HUES6 (cell line): ENCODE results near the gene NPTN.
"Not testable (repeated sequence)": the region's sequence is repeated elsewhere in the genome, so short reads cannot be mapped to it uniquely, and the experiment has no call there.

Experiments
- H3K27ac ChIP-seq: 2 replicates; pipeline ENCODE4 v1.7.0; 2013; ENCODE audit warnings: low read depth, mild to moderate bottlenecking, low read length, inconsistent platforms
- H3K27me3 ChIP-seq: 2 replicates; pipeline ENCODE4 v1.6.1; 2013; ENCODE audit warnings: low read length; ENCODE audit not compliant: control insufficient read depth, insufficient read depth
- H3K36me3 ChIP-seq: 2 replicates; pipeline ENCODE4 v1.6.1; 2013; ENCODE audit warnings: low read length; ENCODE audit not compliant: control insufficient read depth, insufficient read depth
- H3K4me1 ChIP-seq: 2 replicates; pipeline ENCODE4 v1.6.1; 2013; ENCODE audit warnings: low read length; ENCODE audit not compliant: control insufficient read depth, insufficient read depth
- H3K4me3 ChIP-seq: 2 replicates; pipeline ENCODE4 v1.5.1; 2013; ENCODE audit warnings: low read depth, low read length
- H3K9ac ChIP-seq: one replicate; pipeline ENCODE4 v1.6.1; 2013; ENCODE audit warnings: mild to moderate bottlenecking, low read length
- H3K9me3 ChIP-seq: 2 replicates; pipeline ENCODE4 v1.6.1; 2013; ENCODE audit warnings: low read depth, low read length; ENCODE audit not compliant: control insufficient read depth, insufficient read depth

Gene NPTN

DNA sequence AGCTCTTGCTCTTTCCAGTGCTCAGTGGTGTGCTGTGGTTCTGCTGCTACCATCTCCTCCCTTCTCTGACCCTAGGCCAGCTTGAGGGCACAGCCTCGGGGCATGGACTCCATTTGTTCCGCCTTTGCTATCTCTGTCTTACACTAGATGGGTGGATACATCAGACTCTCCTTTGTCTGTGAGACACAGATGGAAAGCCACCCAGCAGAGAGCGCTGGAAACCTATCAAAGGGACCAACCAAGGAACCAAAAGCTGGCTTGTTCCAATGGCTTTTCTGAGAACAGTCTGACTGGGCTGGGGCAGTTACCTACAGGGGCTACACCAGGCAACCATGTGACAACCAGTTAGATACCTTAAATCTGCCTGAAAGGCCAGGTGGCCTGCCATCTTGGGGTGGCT lies 63.8 kb downstream of the NPTN start:
- Histone ChIP-seq H3K9me3 (no peaks in the 10 kb centered on the region), H3K4me1 (no peaks in the 10 kb centered on the region), H3K36me3 (peaks cover 88% of the 10 kb centered on the region), H3K27me3 (no peaks in the 10 kb centered on the region), H3K27ac (no peak overlapping the region), H3K9ac (no peak overlapping the region), H3K4me3 (no peak overlapping the region)

DNA sequence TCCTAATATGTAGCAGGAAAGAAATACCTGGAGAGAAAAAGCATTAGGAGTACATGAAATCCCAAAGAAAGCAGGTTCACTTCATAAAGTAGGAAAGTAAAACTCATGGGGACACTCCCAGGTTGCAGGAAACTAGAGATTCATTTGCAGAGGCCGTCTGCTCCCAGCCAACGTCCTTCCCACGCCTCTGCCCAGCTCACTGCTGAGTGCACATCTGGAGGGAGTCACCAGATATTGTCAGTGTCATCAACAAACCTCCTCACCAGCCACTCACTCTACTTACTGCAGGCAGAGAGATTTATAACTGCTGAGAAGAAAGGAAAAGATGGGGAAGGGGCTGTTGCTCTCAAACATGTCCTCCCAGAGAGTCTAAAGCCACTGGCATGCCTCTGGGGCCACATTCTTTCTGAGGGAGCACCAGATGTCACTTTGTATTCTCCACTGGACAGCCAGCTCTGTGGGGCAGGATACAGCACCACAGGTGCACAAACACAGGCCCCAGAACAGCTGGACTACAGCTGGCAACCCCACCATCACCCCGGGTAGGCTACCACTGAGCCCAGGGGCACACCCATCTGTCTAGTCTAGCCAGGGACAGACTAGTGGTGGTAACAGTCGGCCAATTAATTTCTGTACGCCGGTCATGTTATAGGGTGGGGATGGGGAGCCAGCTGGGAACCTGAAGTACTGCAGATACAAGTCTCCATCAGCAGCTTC lies 64.5 kb downstream of the NPTN start:
- Histone ChIP-seq H3K4me3 (no peak overlapping the region), H3K9ac (no peak overlapping the region), H3K36me3 (peaks cover 88% of the 10 kb centered on the region), H3K27me3 (no peaks in the 10 kb centered on the region), H3K9me3 (no peaks in the 10 kb centered on the region), H3K4me1 (no peaks in the 10 kb centered on the region), H3K27ac (no peak overlapping the region)

DNA sequence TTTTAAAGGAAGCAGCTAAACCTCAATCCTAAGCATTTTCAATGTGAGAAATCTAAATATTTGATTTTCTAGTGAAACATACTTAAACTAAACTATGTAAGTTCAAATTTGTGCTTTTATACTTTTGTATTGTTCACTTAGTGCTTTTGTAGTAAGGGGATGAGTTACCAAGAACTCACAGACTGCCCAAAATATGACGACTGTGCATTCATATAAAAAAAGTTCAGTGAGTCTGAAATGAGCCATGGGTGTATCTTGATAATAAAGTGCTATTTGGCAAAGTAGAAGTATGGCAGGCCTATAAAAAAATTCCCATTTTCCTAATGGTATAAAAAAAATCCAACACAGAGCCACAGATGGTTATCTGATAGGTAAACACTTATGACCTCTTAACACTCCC lies 66.2 kb downstream of the NPTN start:
- H3K9ac ChIP-seq = no peak overlapping the region
- H3K36me3 ChIP-seq = peaks cover 87% of the 10 kb centered on the region

DNA sequence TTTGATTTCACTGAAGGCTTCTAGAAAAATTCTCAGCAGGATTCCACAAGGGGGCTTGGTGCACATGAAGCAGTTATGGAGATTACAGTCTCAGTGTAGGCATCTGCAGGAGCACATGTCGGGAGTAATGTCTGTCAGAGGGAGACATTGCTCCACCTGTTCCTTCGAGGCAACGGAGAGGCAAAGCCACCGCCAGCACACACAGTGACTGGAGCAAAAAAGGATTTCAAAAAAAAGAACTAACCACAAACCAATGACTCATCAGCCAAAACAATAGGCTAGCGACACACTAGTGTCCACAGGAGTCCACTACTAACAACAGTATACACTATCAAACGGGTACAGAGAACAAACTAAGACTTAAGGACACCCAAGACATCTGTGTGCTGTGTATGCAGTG lies 68.9 kb downstream of the NPTN start:
- no peaks in the 10 kb centered on the region for H3K9me3 ChIP-seq
- H3K27ac ChIP-seq = no peak overlapping the region
- H3K36me3 ChIP-seq = peaks cover 77% of the 10 kb centered on the region
- no peak overlapping the region for H3K9ac ChIP-seq
- H3K27me3 ChIP-seq = no peaks in the 10 kb centered on the region
- no peaks in the 10 kb centered on the region for H3K4me1 ChIP-seq
- H3K4me3 ChIP-seq = no peak overlapping the region

More for the DNA sequence above, 66.2 kb downstream of the NPTN start:
- Histone ChIP-seq H3K4me3 (no peak overlapping the region), H3K4me1 (no peaks in the 10 kb centered on the region), H3K27me3 (no peaks in the 10 kb centered on the region), H3K9me3 (no peaks in the 10 kb centered on the region), H3K27ac (no peak overlapping the region)

DNA sequence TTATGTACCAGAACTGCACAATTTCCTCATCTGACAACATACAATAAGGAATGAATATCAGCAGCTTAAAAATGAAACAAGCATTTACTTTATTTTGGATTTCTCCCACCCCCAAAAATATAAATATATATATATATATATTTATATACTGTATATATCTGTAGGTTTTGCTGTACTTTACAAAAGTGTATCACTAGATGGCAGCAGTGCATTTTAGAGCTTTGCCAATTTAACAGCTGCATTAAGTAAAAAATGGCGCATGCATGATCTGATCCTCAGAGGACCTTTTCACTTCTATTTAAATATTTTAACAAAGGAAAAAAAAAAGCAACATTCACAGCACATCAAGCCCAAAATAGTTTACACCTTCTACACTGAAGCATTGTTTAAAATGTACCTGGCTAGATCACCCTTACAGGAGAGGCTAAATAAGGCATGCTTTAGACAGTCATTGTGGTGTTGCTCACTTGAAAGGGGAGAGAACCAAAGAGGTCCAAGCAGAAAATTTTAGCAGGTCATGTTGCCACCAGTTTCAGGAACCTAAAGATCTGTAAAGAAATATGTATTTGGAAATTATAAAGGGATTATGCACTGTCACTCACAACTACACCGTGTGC lies 72.6 kb downstream of the NPTN start:
- Histone ChIP-seq H3K27ac (no peak overlapping the region), H3K36me3 (peaks cover 64% of the 10 kb centered on the region), H3K27me3 (no peaks in the 10 kb centered on the region), H3K4me1 (no peaks in the 10 kb centered on the region), H3K4me3 (no peak overlapping the region), H3K9me3 (no peaks in the 10 kb centered on the region), H3K9ac (no peak overlapping the region)

DNA sequence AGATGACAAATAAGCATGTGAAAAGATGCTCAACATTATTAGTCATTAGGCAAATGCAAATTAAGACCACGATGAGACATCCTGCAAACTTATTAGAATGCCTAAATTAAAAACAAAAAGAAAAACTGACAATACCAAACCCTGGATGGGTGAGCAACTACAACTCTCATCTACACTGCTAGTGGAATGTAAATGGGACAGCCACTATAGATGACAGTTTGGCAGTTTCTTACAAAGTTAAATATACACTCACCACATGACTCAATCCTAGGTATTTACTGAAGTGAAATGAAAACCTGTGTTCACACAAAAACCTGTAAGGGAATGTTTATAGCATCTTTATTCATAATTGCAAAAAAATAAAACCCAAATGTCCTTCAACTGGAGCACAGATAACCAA lies 74.7 kb downstream of the NPTN start:
- Histone ChIP-seq H3K27ac (no peak overlapping the region), H3K9me3 (no peaks in the 10 kb centered on the region), H3K36me3 (peaks cover 45% of the 10 kb centered on the region), H3K27me3 (no peaks in the 10 kb centered on the region), H3K4me1 (peaks cover 10% of the 10 kb centered on the region), H3K9ac (no peak overlapping the region), H3K4me3 (no peak overlapping the region)

DNA sequence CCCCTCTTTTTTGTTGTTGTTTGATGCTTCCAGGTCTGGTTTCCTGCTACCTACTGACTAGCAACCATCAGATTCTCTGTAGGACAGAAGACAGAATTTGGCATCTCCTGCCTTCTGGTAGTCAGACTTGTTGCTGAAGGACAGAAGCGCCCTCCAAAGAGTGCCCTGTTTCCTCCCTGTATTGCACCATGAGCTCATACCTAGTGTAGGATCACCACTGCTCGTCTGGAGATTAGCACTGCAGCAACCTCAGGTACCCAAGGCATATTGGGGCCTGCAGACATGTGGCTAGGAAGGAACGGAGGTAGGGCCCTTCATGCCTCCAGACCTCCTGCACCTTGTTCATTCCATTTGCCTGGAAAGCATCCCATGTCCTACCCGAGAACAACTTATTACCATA lies 78.1 kb downstream of the NPTN start:
- no peak overlapping the region for H3K9ac ChIP-seq
- no peaks in the 10 kb centered on the region for H3K9me3 ChIP-seq
- no peak overlapping the region for H3K4me3 ChIP-seq
- peaks cover 18% of the 10 kb centered on the region for H3K36me3 ChIP-seq
- H3K4me1 ChIP-seq = peaks cover 10% of the 10 kb centered on the region
- no peak overlapping the region for H3K27ac ChIP-seq
- H3K27me3 ChIP-seq = no peaks in the 10 kb centered on the region

DNA sequence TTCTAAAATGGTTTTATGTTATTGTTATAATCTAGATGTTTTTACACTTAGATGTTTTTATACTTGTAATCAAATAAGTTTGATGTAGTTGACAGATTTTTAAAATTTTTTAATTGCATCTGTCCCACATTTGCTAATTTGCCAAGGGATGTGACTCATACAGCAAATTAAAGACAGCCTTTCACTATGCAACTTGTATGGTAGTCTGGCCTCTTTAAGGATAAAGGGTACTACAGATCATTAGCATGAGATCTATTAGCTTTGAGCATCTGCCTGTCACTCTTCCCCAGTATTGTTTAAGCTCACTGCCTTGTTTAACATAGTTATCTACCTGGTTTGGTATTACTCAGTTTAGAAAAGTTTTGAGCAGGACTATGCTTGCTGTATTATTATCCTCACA lies 83.0 kb downstream of the NPTN start:
- Histone ChIP-seq H3K9ac (no peak overlapping the region), H3K36me3 (no peaks in the 10 kb centered on the region), H3K27ac (no peak overlapping the region), H3K4me3 (no peak overlapping the region), H3K4me1 (peaks cover 8% of the 10 kb centered on the region), H3K9me3 (no peaks in the 10 kb centered on the region), H3K27me3 (no peaks in the 10 kb centered on the region)

DNA sequence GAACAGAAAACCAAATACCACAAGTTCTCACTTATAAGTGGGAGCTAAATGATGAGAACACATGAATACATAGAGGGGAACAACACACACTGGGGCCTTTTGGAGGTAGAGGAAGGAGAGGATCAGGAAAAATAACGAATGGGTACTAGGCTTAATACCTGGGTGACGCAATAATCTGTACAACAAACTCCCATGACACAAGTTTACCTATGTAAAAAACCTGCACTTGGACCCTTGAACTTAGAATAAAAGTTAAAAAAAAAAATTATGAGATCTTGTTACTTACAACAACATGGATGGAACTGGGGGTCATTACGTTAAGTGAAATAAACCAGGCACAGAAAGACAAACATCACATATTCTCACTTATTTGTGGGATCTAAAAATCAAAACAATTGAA lies 84.3 kb downstream of the NPTN start:
- H3K9ac ChIP-seq, H3K27ac ChIP-seq, H3K9me3 ChIP-seq, H3K36me3 ChIP-seq, H3K4me3 ChIP-seq, H3K27me3 ChIP-seq, H3K4me1 ChIP-seq: not testable (repeated sequence)

DNA sequence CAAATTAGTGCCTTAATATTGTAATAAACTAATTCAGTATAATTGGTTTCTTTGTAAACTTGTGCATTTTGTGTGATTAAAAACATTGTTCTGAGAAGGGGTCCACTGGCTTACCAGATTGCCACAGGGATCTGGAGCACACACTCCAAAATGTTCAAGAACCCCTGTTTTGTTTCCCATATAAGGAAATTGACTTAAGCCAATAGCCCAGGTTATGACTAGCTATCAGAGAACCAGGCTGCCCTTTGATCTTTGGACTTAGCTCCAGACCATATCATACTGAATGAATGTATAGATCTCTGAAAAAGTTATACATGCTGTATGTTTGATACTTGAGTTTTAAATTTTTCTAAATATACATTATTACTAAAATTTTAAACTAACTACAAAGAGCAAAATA lies 91.7 kb downstream of the NPTN start:
- H3K36me3 ChIP-seq = no peaks in the 10 kb centered on the region
- no peaks in the 10 kb centered on the region for H3K27me3 ChIP-seq
- no peak overlapping the region for H3K9ac ChIP-seq
- H3K4me1 ChIP-seq = no peaks in the 10 kb centered on the region
- H3K4me3 ChIP-seq = no peak overlapping the region
- no peaks in the 10 kb centered on the region for H3K9me3 ChIP-seq
- no peak overlapping the region for H3K27ac ChIP-seq

DNA sequence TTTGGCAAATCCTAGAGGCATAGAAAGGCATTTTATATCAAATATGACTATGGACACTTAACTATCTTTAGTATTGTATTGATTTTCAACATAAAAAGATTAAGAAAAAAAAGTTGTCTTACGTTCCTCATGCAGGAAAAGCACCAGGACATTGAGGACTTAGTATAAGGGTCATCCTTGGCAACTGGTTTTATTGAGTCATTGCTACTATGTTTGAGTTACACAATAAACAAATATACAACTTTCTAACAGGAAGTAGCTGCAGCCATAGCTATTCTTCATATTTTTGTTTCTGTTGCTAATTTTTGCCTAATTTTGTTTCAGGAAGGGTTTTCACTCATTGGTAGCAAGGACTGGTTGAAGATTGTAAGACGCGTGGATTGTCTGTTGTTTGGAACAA lies 93.0 kb downstream of the NPTN start:
- no peaks in the 10 kb centered on the region for H3K36me3 ChIP-seq
- no peak overlapping the region for H3K4me3 ChIP-seq
- no peak overlapping the region for H3K27ac ChIP-seq
- no peak overlapping the region for H3K9ac ChIP-seq
- no peaks in the 10 kb centered on the region for H3K9me3 ChIP-seq
- H3K27me3 ChIP-seq = no peaks in the 10 kb centered on the region
- no peaks in the 10 kb centered on the region for H3K4me1 ChIP-seq
